Body of pancreas (tissue), 4 donors: ENCODE data around the gene CORIN. TPM values are rescaled to one million over a fixed set of nuclear protein-coding genes. Genes with fewer than 3 reads are reported as not detected.

ENCODE experiments used
- ATAC-seq: fragments of 150-250 bp; one replicate; pipeline ENCODE4 v1.9.1; 2016
- DNase-seq, 4 donors: peaks; one replicate each; pipeline ENCODE4 v3.0.0-alpha.2; 2019
- H3K27ac ChIP-seq, 4 donors: fragments of 200-600 bp; sonication (generic); 1 replicate in 3 of 4; 2 replicates in 1 of 4; pipeline versions ENCODE4 v1.5.1 to v1.6.1; 2016 to 2019; ENCODE audit warnings: mild to moderate bottlenecking in 1 of 4, mixed read lengths in 1 of 4, moderate library complexity in 1 of 4
- H3K27me3 ChIP-seq, 2 donors: fragments of 200-600 bp; sonication (generic); one replicate each; pipeline ENCODE4 v1.6.0; 2016; ENCODE audit warnings: mild to moderate bottlenecking in 1 of 2
- H3K36me3 ChIP-seq, 2 donors: fragments of 200-600 bp; sonication (generic); replicated peaks in 1 of 2; 2 replicates each; pipeline ENCODE4 v1.5.1; 2016; ENCODE audit warnings: low read depth in 2 of 2; ENCODE audit not compliant: insufficient read depth in 1 of 2
- H3K4me1 ChIP-seq: fragments of 200-600 bp; sonication (generic); one replicate; pipeline ENCODE4 v1.6.0; 2016
- H3K4me3 ChIP-seq, 2 donors: fragments of 200-600 bp; sonication (generic); 1 replicate in 1 of 2; 2 replicates in 1 of 2; pipeline ENCODE4 v1.5.1; 2016 to 2019
- H3K9me3 ChIP-seq, 3 donors: fragments of 200-600 bp; sonication (generic); 1 replicate in 2 of 3; 2 replicates in 1 of 3; pipeline ENCODE4 v1.5.1; 2016
- CTCF ChIP-seq, 7 experiments: fragments of 450-650 bp in 4 of 7; fragments of 200-600 bp in 3 of 7; sonication (generic) in 3 of 7; IDR thresholded peaks; one replicate each; pipeline ENCODE4 v1.5.1; 2016 to 2019; ENCODE audit warnings: antibody characterized with exemption in 7 of 7
- POLR2A ChIP-seq, 3 donors: fragments of 450-650 bp; IDR thresholded peaks; one replicate each; pipeline ENCODE4 v1.6.1; 2016; ENCODE audit warnings: antibody characterized with exemption in 3 of 3, mild to moderate bottlenecking in 2 of 3
- WGBS, 2 donors: methylation state at CpG; one replicate each; pipeline ENCODE4 v1.1.5; 2017; 5-methylcytosine and 5-hydroxymethylcytosine counted together
- intact Hi-C: fragments of 100-400 bp; cut with DNase I; formaldehyde crosslinking; loops from one replicate; pipeline ENCODE4 v1.15.1; 2023
- total RNA-seq, 2 donors: library from RNA; depleted of rRNA; stranded (reverse); fragments of >200 nt; gene quantifications; one replicate each; pipeline ENCODE4 v1.1.0, GENCODE V29; 2016

CORIN gene
- total RNA-seq, 2 donors from 2014 or later: 0.33 to 1.3 TPM

GRCh38 chr4:47830265-47831025, 7.4 kb downstream of the CORIN start:
- 72 to 83% methylated on average over 3 of the region's 3 CpGs for WGBS, 2 donors
- intact Hi-C loops: loop anchor here (10.0 kb wide), 1 partner anchor 126 kb away; no protein-coding TSS in a partner anchor
- no peaks in the 10 kb centered on the region for H3K9me3 ChIP-seq

DNA sequence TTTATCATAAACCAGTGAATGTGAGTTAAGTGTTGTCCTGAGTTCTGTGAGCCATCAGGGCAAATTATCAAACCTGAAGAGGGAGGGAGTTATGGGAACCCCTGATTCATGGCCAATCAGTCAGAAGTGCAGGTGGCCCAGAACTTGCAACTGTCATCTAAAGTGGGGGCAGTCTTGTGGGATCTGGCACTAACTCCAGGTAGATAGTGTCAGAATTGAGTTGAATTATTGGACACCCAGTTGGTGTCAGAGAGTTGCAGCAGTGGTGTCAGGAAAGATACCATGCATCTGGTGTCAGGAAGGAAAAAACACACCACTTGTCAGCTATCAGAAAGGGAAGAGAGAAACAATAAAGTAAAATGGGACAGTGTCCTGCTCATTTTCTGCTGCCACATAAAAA, 8.4 kb downstream of the CORIN start:
- intact Hi-C loops: no loop called here
- Histone ChIP-seq H3K27me3 (no peaks in the 10 kb centered on the region), H3K4me1 (peaks cover 8% of the 10 kb centered on the region), H3K27ac (no peak overlapping the region), H3K4me3 (no peak overlapping the region), H3K36me3 (no peaks in the 10 kb centered on the region), H3K9me3 (no peaks in the 10 kb centered on the region)
- TF ChIP-seq CTCF (IDR thresholded peaks at IDR 0.05) (no peak), POLR2A (IDR thresholded peaks at IDR 0.05) (no peak)
- ATAC-seq: no peak
- no peak for DNase-seq

More at GRCh38 chr4:47830265-47831025, 7.4 kb downstream of the CORIN start:
- no peaks in the 10 kb centered on the region for H3K27me3 ChIP-seq
- DNase-seq (no peak), ATAC-seq (no peak)
- H3K36me3 ChIP-seq: no peaks in the 10 kb centered on the region
- H3K4me3 ChIP-seq: no peak overlapping the region
- TF ChIP-seq CTCF (IDR thresholded peaks at IDR 0.05) (no peak), POLR2A (IDR thresholded peaks at IDR 0.05) (no peak)
- no peaks in the 10 kb centered on the region for H3K4me1 ChIP-seq
- H3K27ac ChIP-seq: no peak overlapping the region

- ATAC-seq (no peak), DNase-seq (no peak)
- Histone ChIP-seq H3K4me3 (no peak overlapping the region), H3K9me3 (no peaks in the 10 kb centered on the region), H3K27ac (no peak overlapping the region), H3K36me3 (no peaks in the 10 kb centered on the region), H3K4me1 (peaks cover 8% of the 10 kb centered on the region), H3K27me3 (no peaks in the 10 kb centered on the region)
- TF ChIP-seq POLR2A (IDR thresholded peaks at IDR 0.05): no peak
- no peak for TF ChIP-seq CTCF (IDR thresholded peaks at IDR 0.05)
- WGBS, 2 donors: 63 to 71% methylated on average over 2 of the region's 2 CpGs
- intact Hi-C loops: no loop called here
Observed at GRCh38 chr4:47827343-47828047, 10.4 kb downstream of the CORIN start.

GRCh38 chr4:47824840-47825239, 13.0 kb downstream of the CORIN start:
- Histone ChIP-seq H3K4me1 (peaks cover 8% of the 10 kb centered on the region), H3K27me3 (no peaks in the 10 kb centered on the region), H3K27ac (no peak overlapping the region), H3K36me3 (no peaks in the 10 kb centered on the region), H3K9me3 (no peaks in the 10 kb centered on the region), H3K4me3 (no peak overlapping the region)
- ATAC-seq: no peak
- peak in 1 of 4 donors; percentile 16 for DNase-seq
- WGBS, 2 donors: 34 to 39% methylated on average over 7 of the region's 7 CpGs
- intact Hi-C loops: no loop called here
- TF ChIP-seq POLR2A (IDR thresholded peaks at IDR 0.05): no peak
- no peak for TF ChIP-seq CTCF (IDR thresholded peaks at IDR 0.05)
